Neural cell (in vitro differentiated cells): ENCODE data around the gene UBXN10.

Experiments used
- EP300 ChIP-seq: fragments of 450-650 bp; conservative IDR thresholded peaks from 2 replicates; pipeline ENCODE4 v1.6.1; 2014; ENCODE audit warnings: antibody characterized with exemption, mild to moderate bottlenecking, moderate library complexity; ENCODE audit not compliant: poor library complexity, severe bottlenecking
- TF ChIP-seq, protein P1 (sequence below): fragments of 450-650 bp; IDR thresholded peaks from 2 replicates; pipeline ENCODE4 v1.5.1; 2014; ENCODE audit warnings: antibody characterized with exemption, mild to moderate bottlenecking, moderate library complexity; ENCODE audit not compliant: poor library complexity, severe bottlenecking

DNA sequence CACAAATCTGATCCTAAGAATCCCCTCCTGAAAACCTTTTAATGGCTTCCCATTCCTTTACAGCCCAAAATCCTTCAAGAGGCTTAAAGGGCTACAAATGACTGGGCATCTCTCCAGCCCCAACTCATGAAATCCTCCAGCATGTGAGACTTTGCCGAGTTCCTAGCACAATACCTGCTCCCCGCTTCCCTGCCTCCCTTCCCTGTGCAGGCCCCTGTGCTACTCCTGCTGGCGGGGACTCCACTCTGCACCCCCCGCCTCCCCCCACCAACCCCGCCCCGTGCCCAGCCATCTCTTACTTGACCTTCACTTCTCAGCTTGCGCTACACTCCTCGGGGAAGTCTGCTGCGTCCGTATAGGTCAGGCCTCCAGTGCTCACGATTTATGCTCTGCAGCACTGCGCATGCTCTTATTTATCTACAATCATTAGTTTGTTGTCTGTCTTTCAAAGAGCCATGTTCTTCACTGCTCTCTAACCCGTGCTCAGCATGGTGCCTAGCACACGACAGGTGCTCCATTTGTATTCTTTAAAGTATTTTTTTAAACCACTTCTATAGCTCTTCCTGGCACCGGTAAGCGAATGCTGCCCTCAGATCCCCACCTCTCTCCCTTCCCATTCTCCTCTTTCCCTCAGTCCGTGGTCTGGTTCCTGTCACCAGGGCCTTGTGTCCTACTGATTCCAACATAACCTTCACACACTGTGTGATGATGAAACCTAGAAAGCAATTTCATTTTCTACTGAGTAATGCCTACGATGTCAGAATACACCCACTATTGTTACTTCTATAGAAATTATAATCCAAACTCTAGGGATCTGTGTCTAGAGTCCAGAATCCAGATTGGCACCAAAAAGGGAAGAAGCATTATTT lies 37.9 kb downstream of the UBXN10 start:
- TF ChIP-seq, protein P1, sequence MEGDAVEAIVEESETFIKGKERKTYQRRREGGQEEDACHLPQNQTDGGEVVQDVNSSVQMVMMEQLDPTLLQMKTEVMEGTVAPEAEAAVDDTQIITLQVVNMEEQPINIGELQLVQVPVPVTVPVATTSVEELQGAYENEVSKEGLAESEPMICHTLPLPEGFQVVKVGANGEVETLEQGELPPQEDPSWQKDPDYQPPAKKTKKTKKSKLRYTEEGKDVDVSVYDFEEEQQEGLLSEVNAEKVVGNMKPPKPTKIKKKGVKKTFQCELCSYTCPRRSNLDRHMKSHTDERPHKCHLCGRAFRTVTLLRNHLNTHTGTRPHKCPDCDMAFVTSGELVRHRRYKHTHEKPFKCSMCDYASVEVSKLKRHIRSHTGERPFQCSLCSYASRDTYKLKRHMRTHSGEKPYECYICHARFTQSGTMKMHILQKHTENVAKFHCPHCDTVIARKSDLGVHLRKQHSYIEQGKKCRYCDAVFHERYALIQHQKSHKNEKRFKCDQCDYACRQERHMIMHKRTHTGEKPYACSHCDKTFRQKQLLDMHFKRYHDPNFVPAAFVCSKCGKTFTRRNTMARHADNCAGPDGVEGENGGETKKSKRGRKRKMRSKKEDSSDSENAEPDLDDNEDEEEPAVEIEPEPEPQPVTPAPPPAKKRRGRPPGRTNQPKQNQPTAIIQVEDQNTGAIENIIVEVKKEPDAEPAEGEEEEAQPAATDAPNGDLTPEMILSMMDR, result no peak
- TF ChIP-seq EP300, result no peak
